Esophagus muscularis mucosa (tissue), 4 donors: Measurements from ENCODE around the gene PRR7. TPM values are rescaled to one million over a fixed set of nuclear protein-coding genes. Genes with fewer than 3 reads are reported as not detected.
A peak's percentile ranks its signal among the peaks of the same experiment; 100 is the strongest.

Experiments
- DNase-seq: peaks from one replicate; pipeline ENCODE4 v3.0.0-alpha.2; 2017; ENCODE audit errors: extremely low spot score
- H3K27ac ChIP-seq, 4 donors: fragments of 200-600 bp; sonication (generic); replicated peaks in 1 of 4; 1 replicate in 3 of 4; 2 replicates in 1 of 4; pipeline ENCODE4 v1.5.1; 2016 to 2019; ENCODE audit warnings: mild to moderate bottlenecking in 1 of 4
- H3K27me3 ChIP-seq, 4 donors: fragments of 200-600 bp; sonication (generic); one replicate each; pipeline versions ENCODE4 v1.5.1 to v1.6.0; 2016 to 2019
- H3K36me3 ChIP-seq, 4 donors: fragments of 200-600 bp; sonication (generic); one replicate each; pipeline ENCODE4 v1.5.1; 2016 to 2019
- H3K4me1 ChIP-seq, 4 donors: fragments of 200-600 bp; sonication (generic); one replicate each; pipeline ENCODE4 v1.5.1; 2016 to 2019
- H3K4me3 ChIP-seq, 4 donors: fragments of 200-600 bp; sonication (generic); 1 replicate in 2 of 4; 2 replicates in 2 of 4; pipeline ENCODE4 v1.5.1; 2016 to 2019; ENCODE audit warnings: mild to moderate bottlenecking in 4 of 4, moderate library complexity in 1 of 4
- H3K9me3 ChIP-seq, 4 donors: fragments of 200-600 bp; sonication (generic); 1 replicate in 3 of 4; 2 replicates in 1 of 4; pipeline ENCODE4 v1.5.1; 2016 to 2019
- CTCF ChIP-seq, 3 experiments: fragments of 200-600 bp in 2 of 3; fragments of 450-650 bp in 1 of 3; sonication (generic) in 2 of 3; IDR thresholded peaks; one replicate each; pipeline ENCODE4 v1.5.1; 2017 to 2019; ENCODE audit warnings: antibody characterized with exemption in 3 of 3, mild to moderate bottlenecking in 2 of 3, moderate library complexity in 1 of 3
- EP300 ChIP-seq: sonication (generic); formaldehyde crosslinking; IDR thresholded peaks from one replicate; pipeline ENCODE4 v1.6.1; 2017; ENCODE audit warnings: antibody characterized with exemption
- POLR2A ChIP-seq: fragments of 450-650 bp; IDR thresholded peaks from one replicate; pipeline ENCODE4 v1.6.1; 2017; ENCODE audit warnings: antibody characterized with exemption, moderate library complexity, mild to moderate bottlenecking, low read depth
- POLR2AphosphoS5 ChIP-seq, 2 donors: sonication (generic); formaldehyde crosslinking; IDR thresholded peaks; one replicate each; pipeline ENCODE4 v1.6.1; 2017; ENCODE audit warnings: antibody characterized with exemption in 2 of 2
- WGBS: methylation state at CpG from one replicate; pipeline ENCODE4 v1.1.5; 2018; 5-methylcytosine and 5-hydroxymethylcytosine counted together
- intact Hi-C: fragments of 100-400 bp; cut with DNase I; formaldehyde crosslinking; loops from one replicate; pipeline ENCODE4 v1.15.1; 2023
- total RNA-seq, 4 donors: library from RNA; depleted of rRNA; stranded (reverse); fragments of >200 nt; gene quantifications; one replicate each; pipeline versions ENCODE4 v1.1.0 to v1.2.1, GENCODE V29; 2016

PRR7 gene
- total RNA-seq, 4 donors from 2014 or later, result 0.42 to 2.5 (median 1.6) TPM

GRCh38 chr5:177462021-177462670 lies 15.5 kb downstream of the PRR7 start:
- no peak for DNase-seq
- Histone ChIP-seq H3K27ac (peak overlapping the region; percentile 26 to 72 (median 48)), H3K4me1 (peaks cover 4 to 22% (median 18%) of the 10 kb centered on the region in 4 donors), H3K36me3 (peaks cover 8 to 80% (median 64%) of the 10 kb centered on the region in 4 donors), H3K27me3 (no peaks in the 10 kb centered on the region), H3K4me3 (no peak overlapping the region), H3K9me3 (no peaks in the 10 kb centered on the region)
- intact Hi-C loops, result no loop called here
- TF ChIP-seq POLR2AphosphoS5 (IDR thresholded peaks at IDR 0.05), result peak; percentile 40 to 44
- no peak for TF ChIP-seq CTCF (IDR thresholded peaks at IDR 0.05)
- TF ChIP-seq POLR2A, result no peak
- no peak for TF ChIP-seq EP300
- WGBS, result 72% methylated on average over 27 of the region's 27 CpGs

GRCh38 chr5:177465044-177465443 lies 18.4 kb downstream of the PRR7 start:
- TF ChIP-seq POLR2AphosphoS5 (IDR thresholded peaks at IDR 0.05) (no peak), EP300 (no peak), CTCF (IDR thresholded peaks at IDR 0.05) (no peak), POLR2A (no peak)
- Histone ChIP-seq H3K27me3 (no peaks in the 10 kb centered on the region), H3K4me3 (no peak overlapping the region), H3K36me3 (peaks cover 11 to 72% (median 53%) of the 10 kb centered on the region in 4 donors), H3K9me3 (no peaks in the 10 kb centered on the region), H3K27ac (no peak overlapping the region), H3K4me1 (peaks cover 19 to 31% (median 30%) of the 10 kb centered on the region in 4 donors)
- 97% methylated on average over 11 of the region's 11 CpGs for WGBS
- DNase-seq, result no peak
- intact Hi-C loops, result no loop called here

DNA sequence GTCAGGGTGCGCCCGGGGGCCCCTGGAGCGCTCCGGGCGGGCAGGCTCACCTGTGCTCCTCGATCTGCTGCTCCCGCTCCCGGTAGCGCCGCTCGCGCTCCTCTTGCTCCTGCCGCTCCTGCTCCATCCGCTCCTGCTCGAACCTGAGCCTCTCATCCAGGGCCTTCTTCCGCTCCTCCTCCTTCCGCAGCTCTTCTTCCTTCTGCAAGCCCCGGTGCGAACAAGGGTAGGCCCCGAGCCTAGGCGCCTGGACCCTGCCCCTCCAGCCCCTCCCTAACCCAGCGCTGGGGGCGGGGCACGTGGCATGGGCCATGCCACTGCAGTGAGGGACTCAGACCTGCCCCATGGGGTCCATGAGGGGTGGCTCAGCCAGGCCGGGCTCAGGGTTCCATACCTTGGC lies 20.2 kb downstream of the PRR7 start:
- DNase-seq, result no peak
- Histone ChIP-seq H3K36me3 (peaks cover 11 to 62% (median 47%) of the 10 kb centered on the region in 4 donors), H3K27me3 (no peaks in the 10 kb centered on the region), H3K4me1 (peaks cover 37 to 47% (median 41%) of the 10 kb centered on the region in 4 donors), H3K4me3 (no peak overlapping the region), H3K27ac (no peak overlapping the region), H3K9me3 (no peaks in the 10 kb centered on the region)
- TF ChIP-seq EP300 (no peak), CTCF (IDR thresholded peaks at IDR 0.05) (no peak), POLR2A (no peak), POLR2AphosphoS5 (IDR thresholded peaks at IDR 0.05) (no peak)
- WGBS, result 93% methylated on average over 25 of the region's 25 CpGs
- intact Hi-C loops, result no loop called here

DNA sequence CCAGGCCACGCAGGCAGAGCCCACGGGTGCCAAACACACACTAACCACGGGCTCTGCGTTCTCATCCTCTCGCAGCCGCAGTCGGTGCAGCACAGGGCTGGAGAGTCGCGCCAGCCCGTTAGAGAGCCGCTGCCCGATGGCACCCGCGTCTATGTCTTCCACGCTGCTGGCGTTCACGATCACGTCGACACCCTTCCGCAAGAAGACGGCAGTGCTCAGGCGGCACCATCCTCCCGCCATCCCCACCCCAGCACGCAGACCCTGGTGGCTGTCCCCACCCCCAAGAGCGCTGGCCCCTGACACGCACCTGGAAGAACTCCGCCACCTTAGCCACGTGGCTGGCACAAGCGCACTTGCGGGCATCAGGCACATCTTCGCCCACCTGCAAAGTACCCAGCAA lies 20.8 kb downstream of the PRR7 start:
- Histone ChIP-seq H3K27ac (peak overlapping the region in 2 of 4 donors; percentile 47 to 89), H3K36me3 (peaks cover 11 to 57% (median 47%) of the 10 kb centered on the region in 4 donors), H3K4me3 (no peak overlapping the region), H3K4me1 (peaks cover 42 to 47% (median 44%) of the 10 kb centered on the region in 4 donors), H3K27me3 (no peaks in the 10 kb centered on the region), H3K9me3 (no peaks in the 10 kb centered on the region)
- intact Hi-C loops, result no loop called here
- TF ChIP-seq CTCF (IDR thresholded peaks at IDR 0.05) (no peak), EP300 (no peak), POLR2A (no peak), POLR2AphosphoS5 (IDR thresholded peaks at IDR 0.05) (no peak)
- no peak for DNase-seq
- WGBS, result 93% methylated on average over 29 of the region's 31 CpGs
